VCaP (cell line): Measurements from ENCODE around the gene DLG4.

Source experiments
- H3K27ac ChIP-seq: fragments of 450-650 bp; 2 replicates; pipeline ENCODE4 v1.5.1; 2017
- TF ChIP-seq, protein P1 (sequence below): fragments of 450-650 bp; conservative IDR thresholded peaks from 2 replicates; pipeline ENCODE4 v1.5.1; 2017; ENCODE audit warnings: mild to moderate bottlenecking, moderate library complexity

Gene DLG4

DNA sequence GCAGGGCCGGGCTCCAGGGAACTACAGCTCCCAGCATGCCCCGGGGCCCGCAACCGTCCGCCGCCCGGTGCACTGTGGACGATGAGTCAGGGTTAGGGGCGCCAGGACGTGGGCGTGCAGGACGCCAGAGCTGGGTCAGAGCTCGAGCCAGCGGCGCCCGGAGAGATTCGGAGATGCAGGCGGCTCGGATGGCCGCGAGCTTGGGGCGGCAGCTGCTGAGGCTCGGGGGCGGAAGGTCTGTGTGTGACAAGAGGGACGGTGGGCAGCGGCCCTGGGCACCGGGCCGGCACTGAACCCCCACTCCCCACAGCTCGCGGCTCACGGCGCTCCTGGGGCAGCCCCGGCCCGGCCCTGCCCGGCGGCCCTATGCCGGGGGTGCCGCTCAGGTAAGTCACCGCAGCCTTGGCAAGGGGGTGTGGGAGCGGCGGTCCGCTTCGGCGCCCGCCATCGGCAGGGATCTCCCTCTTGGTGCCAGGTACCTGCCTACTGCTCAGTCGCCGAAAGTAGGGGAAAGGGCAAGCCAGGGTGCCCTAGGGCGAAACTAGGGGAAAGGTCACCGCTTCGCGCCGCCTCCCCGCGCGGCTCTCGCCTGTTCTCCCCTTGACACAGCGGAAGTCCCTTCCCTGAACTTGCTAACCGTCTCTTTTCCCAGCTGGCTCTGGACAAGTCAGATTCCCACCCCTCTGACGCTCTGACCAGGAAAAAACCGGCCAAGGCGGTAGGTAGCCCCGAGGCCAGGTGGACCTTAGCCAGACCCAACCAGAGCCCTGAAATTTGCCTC lies at the start of gene DLG4, which contains the start of gene ACADVL:
Gene DLG4, minus strand, starts transcription at position 25 of the 781 bp plus-strand sequence.
Gene ACADVL, plus strand, starts transcription at position 127 of the 781 bp plus-strand sequence. Its CDS starts 47 bp downstream, at position 174.
- H3K27ac ChIP-seq, result peak within 1 kb of the TSS; percentile 81
- TF ChIP-seq, protein P1, sequence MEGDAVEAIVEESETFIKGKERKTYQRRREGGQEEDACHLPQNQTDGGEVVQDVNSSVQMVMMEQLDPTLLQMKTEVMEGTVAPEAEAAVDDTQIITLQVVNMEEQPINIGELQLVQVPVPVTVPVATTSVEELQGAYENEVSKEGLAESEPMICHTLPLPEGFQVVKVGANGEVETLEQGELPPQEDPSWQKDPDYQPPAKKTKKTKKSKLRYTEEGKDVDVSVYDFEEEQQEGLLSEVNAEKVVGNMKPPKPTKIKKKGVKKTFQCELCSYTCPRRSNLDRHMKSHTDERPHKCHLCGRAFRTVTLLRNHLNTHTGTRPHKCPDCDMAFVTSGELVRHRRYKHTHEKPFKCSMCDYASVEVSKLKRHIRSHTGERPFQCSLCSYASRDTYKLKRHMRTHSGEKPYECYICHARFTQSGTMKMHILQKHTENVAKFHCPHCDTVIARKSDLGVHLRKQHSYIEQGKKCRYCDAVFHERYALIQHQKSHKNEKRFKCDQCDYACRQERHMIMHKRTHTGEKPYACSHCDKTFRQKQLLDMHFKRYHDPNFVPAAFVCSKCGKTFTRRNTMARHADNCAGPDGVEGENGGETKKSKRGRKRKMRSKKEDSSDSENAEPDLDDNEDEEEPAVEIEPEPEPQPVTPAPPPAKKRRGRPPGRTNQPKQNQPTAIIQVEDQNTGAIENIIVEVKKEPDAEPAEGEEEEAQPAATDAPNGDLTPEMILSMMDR, result no peak

DNA sequence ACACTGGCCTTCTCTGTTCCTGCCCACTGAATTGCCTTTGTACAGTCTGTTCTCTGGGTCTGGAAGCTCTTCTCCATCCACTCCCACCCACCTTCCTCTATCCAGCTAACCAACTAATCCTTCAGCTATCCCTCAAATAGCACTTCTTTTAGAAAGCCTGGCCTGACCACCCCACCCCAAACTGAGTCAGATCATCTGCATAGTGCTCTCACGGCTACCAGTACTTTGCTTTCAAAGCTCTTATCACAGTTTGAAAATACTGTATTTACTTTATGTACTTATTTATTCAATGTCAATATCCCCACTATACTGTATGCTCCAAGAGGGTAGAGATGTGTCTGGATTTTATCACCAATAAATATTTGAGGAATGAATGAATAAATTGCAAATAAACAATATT lies 47.1 kb upstream of the DLG4 start:
- no peak overlapping the region for H3K27ac ChIP-seq

DNA sequence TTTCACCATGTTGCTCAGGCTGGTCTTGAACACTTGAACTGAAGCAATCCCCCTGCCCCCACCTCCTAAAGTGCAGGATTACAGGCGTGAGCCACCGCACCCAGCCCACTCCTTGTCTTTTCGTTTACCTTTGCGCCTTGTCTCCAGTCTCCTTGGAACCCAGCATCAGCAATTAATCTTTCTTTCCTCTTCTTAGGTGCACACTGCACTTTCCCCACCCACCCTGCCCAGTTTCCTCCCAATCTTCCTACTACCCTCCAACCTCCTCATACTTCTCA lies 44.1 kb upstream of the DLG4 start:
- H3K27ac ChIP-seq, result peak overlapping the region; percentile 91
- TF ChIP-seq, protein P1, result no peak

More for the DNA sequence above, 47.1 kb upstream of the DLG4 start:
- TF ChIP-seq, protein P1, result no peak

DNA sequence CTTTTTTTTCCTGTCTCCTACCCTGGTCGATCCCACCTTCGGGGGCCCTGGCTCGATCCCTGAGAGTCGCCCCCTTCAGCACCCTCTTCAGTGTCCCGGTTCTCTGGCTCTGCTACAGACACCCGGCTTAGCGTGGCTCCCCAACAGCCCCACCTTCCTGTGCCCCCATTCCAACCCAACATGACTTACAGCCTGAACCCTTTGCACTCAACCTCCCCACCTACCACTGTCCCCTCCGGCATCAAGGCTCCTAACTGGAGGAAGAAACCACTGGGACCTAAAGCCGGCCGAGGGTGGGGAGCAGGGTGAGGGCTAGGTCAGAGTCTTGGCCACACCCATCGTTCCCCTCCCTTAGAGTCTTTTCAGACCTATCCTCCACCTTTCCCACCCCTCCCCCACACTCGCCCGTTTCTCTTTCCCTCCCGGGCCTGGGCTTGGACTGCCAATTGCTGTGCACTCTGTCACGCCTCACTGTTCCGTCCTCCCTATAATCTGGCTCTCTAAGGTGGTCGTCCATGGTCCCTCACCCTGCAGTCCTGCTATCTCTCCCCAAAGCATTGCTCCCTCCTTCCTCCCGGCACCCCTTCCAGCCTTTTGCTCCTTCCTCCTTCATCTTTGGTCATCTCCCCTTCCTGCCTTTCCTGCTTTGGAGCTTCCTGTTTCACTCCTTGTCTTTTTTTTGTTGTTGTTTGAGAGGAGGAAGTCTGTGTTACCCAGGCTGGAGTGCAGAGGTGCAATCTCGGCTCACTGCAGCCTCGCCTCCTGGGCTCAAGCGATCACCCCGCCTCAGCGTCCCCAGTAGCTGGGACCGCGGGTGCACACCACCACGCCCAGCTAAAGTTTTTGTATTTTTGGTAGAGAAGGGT lies 43.5 kb upstream of the DLG4 start:
- peak overlapping the region; percentile 91 for H3K27ac ChIP-seq

DNA sequence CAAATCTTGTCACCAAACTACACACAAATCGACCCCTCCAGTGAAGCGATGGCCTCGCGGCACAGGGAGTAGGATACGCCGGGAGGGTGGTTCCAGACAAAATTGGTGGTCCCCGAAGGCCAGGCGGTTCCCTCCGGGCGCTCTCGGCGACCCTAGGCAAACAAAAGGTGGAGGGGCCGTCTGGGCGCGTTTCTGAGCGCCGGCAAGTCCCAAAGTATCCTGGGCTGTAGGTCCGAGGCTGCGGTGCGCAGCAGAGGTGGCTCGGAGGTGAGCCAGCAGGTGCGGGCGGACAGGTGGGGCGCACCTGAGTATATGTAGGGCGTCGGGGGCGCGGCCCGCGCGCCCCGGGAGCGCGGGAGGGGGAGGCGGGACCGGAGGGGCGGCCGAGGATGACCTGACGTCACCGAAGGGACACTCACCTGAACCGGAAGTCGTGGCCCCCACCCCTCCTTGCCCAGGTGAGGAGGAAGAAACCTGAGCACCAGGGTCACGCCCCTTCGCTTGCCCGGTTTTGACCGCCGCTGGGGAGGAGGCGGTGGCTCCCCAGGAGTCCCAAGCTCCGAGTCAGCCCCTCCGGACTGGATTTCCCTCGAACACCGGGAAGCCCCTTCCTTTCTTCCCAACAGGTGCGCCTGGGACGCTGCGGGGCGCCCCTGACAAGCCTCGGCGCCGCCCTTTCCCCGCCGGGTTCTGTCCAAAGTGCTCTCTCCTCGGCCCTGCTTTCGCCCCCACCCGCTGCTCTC lies 42.7 kb upstream of the DLG4 start, which contains the start of gene CLDN7:
Gene CLDN7, minus strand, starts transcription at position 287 of the 743 bp plus-strand sequence. CDS start 435 bp downstream, outside the sequence.
- H3K27ac ChIP-seq, result peak within 1 kb of the TSS; percentile 91
- TF ChIP-seq, protein P1, result no peak

More for the DNA sequence above, 43.5 kb upstream of the DLG4 start:
- TF ChIP-seq, protein P1, result no peak

DNA sequence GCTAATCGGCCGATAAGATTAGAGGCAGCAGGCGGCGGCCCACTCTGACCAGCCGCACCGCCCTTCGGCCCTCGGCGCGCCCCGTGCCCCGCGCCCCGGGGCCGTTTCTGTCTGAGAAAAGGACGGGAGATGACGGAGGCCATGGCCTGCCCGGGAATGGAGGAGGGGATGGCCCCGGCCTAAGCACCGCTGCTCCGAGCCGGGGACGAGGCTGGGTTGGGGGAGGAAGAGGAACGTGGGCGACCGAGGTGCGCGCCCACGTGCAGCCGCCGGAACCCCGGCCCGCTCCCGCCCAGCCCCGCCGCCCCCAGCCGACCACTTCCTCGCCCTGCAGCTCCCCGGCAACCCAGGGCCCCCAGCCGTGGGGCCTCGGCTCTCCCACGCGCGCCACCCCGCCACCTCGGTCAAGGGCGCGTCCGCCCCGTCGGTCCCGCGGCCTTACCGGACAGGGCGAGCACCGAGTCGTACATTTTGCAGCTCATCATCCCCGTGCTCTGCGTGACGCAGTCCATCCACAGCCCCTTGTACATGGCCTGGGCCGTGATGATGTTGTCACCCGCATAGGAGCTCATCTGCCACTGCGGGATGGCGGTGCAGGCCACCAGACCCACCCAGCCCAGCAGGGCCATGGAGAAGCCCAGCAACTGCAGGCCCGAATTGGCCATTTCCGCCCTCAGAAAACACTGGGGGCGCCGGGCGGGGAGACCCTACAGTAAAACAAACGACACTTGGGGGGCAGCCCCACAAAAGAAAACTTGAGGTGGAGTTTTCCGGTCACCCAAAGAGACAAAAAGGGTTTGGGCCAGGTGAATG lies 41.9 kb upstream of the DLG4 start:
- peak overlapping the region; percentile 91 for H3K27ac ChIP-seq
- TF ChIP-seq, protein P1, result no peak
